H1 (cell line): ENCODE results near the gene SIRT6. TPM values are rescaled to one million over a fixed set of nuclear protein-coding genes. Genes with fewer than 3 reads are reported as not detected.
"Not testable (repeated sequence)": the region's sequence is repeated elsewhere in the genome, so short reads cannot be mapped to it uniquely, and the experiment has no call there.

Experiments used
- CTCF ChIA-PET: fragments of 300-600 bp; sonication (Branson Sonifier 250); formaldehyde crosslinking; loops from one replicate; lab custom pipeline; 2021; ENCODE audit not compliant: partially characterized antibody; lab: Charles Lee
- POLR2A ChIA-PET: fragments of 300-600 bp; sonication (Branson Sonifier 250); formaldehyde crosslinking; loops from one replicate; lab custom pipeline; 2021; ENCODE audit warnings: inconsistent platforms; ENCODE audit not compliant: partially characterized antibody; lab: Charles Lee
- DNase-seq, 2 experiments: peaks; one replicate each; pipeline versions ENCODE4 v3.0.0 to v3.0.0-alpha.2; 2010 to 2022; ENCODE audit warnings: low spot score in 2 of 2, low read depth in 1 of 2, mixed read lengths in 1 of 2
- FAIRE-seq: peaks from 2 replicates; lab custom pipeline; 2011; peaks lifted over from hg19 to GRCh38; lab: Jason Lieb, UNC
- H2AFZ ChIP-seq: 2 replicates; pipeline ENCODE4 v1.8.1; 2012; ENCODE audit warnings: low read length, inconsistent platforms
- H2AK5ac ChIP-seq: 2 replicates; pipeline ENCODE4 v1.6.1; 2013; ENCODE audit warnings: low read depth, low read length
- H2BK120ac ChIP-seq: replicated peaks from 2 replicates; pipeline ENCODE3; 2013; ENCODE audit warnings: low read depth, low read length, inconsistent platforms
- H2BK12ac ChIP-seq: 2 replicates; pipeline ENCODE4 v1.6.1; 2013; ENCODE audit warnings: low read depth, low read length
- H2BK15ac ChIP-seq: 2 replicates; pipeline ENCODE4 v1.6.1; 2013; ENCODE audit warnings: low read length
- H2BK20ac ChIP-seq: 2 replicates; pipeline ENCODE4 v1.6.1; 2013; ENCODE audit warnings: low read length
- H2BK5ac ChIP-seq: 2 replicates; pipeline ENCODE4 v1.6.1; 2013; ENCODE audit warnings: low read depth, low read length
- H3K14ac ChIP-seq: 2 replicates; pipeline ENCODE4 v1.6.1; 2013; ENCODE audit warnings: inconsistent platforms; ENCODE audit not compliant: insufficient read length
- H3K18ac ChIP-seq: 2 replicates; pipeline ENCODE4 v1.6.1; 2013; ENCODE audit warnings: low read length; ENCODE audit errors: extremely low read depth
- H3K23ac ChIP-seq: 2 replicates; pipeline ENCODE4 v1.6.1; 2013; ENCODE audit warnings: inconsistent platforms; ENCODE audit not compliant: insufficient read length
- H3K23me2 ChIP-seq: 2 replicates; pipeline ENCODE4 v1.6.1; 2013; ENCODE audit warnings: low read depth, low read length
- H3K27ac ChIP-seq: 2 replicates; pipeline ENCODE4 v1.6.1; 2011; ENCODE audit warnings: low read depth, low read length, inconsistent platforms
- H3K27me3 ChIP-seq, 4 experiments: replicated peaks in 1 of 4; 1 replicate in 1 of 4; 2 replicates in 3 of 4; pipeline versions ENCODE4 v1.6.1 to v1.8.1; 2011 to 2013; ENCODE audit warnings: low read length in 3 of 4, mild to moderate bottlenecking in 3 of 4, inconsistent platforms in 2 of 4, mixed read lengths in 2 of 4, moderate library complexity in 1 of 4; ENCODE audit not compliant: control insufficient read depth in 3 of 4, insufficient read depth in 3 of 4; ENCODE audit errors: extremely low read depth in 1 of 4
- H3K36me3 ChIP-seq, 4 experiments: 2 replicates each; pipeline versions ENCODE4 v1.6.1 to v1.8.1; 2011 to 2013; ENCODE audit warnings: mild to moderate bottlenecking in 4 of 4, low read length in 3 of 4, moderate library complexity in 2 of 4, control low read depth in 1 of 4, inconsistent platforms in 1 of 4; ENCODE audit not compliant: insufficient read depth in 4 of 4, control insufficient read depth in 2 of 4
- H3K4ac ChIP-seq: replicated peaks from 2 replicates; pipeline ENCODE3; 2013; ENCODE audit warnings: low read length, low read depth, mixed read lengths, inconsistent platforms; ENCODE audit not compliant: insufficient read length
- H3K4me1 ChIP-seq, 4 experiments: replicated peaks in 1 of 4; 1 replicate in 1 of 4; 2 replicates in 3 of 4; pipeline versions ENCODE4 v1.6.1 to v1.8.1; 2011 to 2013; ENCODE audit warnings: low read length in 3 of 4, inconsistent platforms in 2 of 4, mixed read lengths in 1 of 4; ENCODE audit not compliant: insufficient read depth in 4 of 4, control insufficient read depth in 3 of 4
- H3K4me2 ChIP-seq, 2 experiments: 2 replicates each; pipeline versions ENCODE4 v1.6.1 to v1.8.1; 2011 to 2013; ENCODE audit warnings: low read depth in 2 of 2, low read length in 2 of 2, control low read depth in 1 of 2, inconsistent platforms in 1 of 2, mild to moderate bottlenecking in 1 of 2; ENCODE audit not compliant: insufficient read depth in 1 of 2
- H3K4me3 ChIP-seq, 4 experiments: fragments of 200-600, 300-600 bp in 1 of 4; sonication (generic), shearing (Covaris generic), sonication (Bioruptor Twin) in 1 of 4; 2 replicates each; pipeline versions ENCODE4 v1.5.1 to v1.8.1; 2011 to 2016; ENCODE audit warnings: low read length in 4 of 4, low read depth in 3 of 4, control low read depth in 2 of 4, inconsistent platforms in 2 of 4, mild to moderate bottlenecking in 2 of 4, mixed read lengths in 1 of 4, moderate library complexity in 1 of 4; ENCODE audit not compliant: insufficient read depth in 2 of 4; ENCODE audit errors: extremely low read depth in 1 of 4
- H3K56ac ChIP-seq: replicated peaks from 2 replicates; pipeline ENCODE3; 2013; ENCODE audit warnings: low read depth, mild to moderate bottlenecking, mixed read lengths, low read length, inconsistent platforms; ENCODE audit not compliant: insufficient read length
- H3K79me1 ChIP-seq: 2 replicates; pipeline ENCODE4 v1.6.1; 2013; ENCODE audit warnings: low read depth, low read length, control low read depth
- H3K79me2 ChIP-seq, 2 experiments: 2 replicates each; pipeline versions ENCODE4 v1.6.1 to v1.8.1; 2012 to 2013; ENCODE audit warnings: low read length in 2 of 2, mild to moderate bottlenecking in 2 of 2, inconsistent platforms in 1 of 2; ENCODE audit not compliant: insufficient read depth in 2 of 2, control insufficient read depth in 1 of 2
- H3K9ac ChIP-seq, 4 experiments: replicated peaks in 1 of 4; 1 replicate in 1 of 4; 2 replicates in 3 of 4; pipeline versions ENCODE4 v1.6.1 to v1.8.1; 2011 to 2013; ENCODE audit warnings: low read depth in 3 of 4, low read length in 3 of 4, control low read depth in 2 of 4, mild to moderate bottlenecking in 2 of 4, moderate library complexity in 2 of 4, inconsistent platforms in 1 of 4; ENCODE audit errors: extremely low read depth in 1 of 4
- H3K9me3 ChIP-seq, 2 experiments: 2 replicates each; pipeline versions ENCODE4 v1.6.1 to v1.8.1; 2012 to 2013; ENCODE audit warnings: mild to moderate bottlenecking in 2 of 2, moderate library complexity in 2 of 2, control low read depth in 1 of 2, inconsistent platforms in 1 of 2, low read depth in 1 of 2, low read length in 1 of 2, mixed read lengths in 1 of 2; ENCODE audit not compliant: insufficient read depth in 2 of 2
- H4K20me1 ChIP-seq, 2 experiments: replicated peaks in 1 of 2; 2 replicates each; pipeline versions ENCODE3 to v1.8.1; 2011 to 2013; ENCODE audit warnings: inconsistent platforms in 2 of 2, low read length in 2 of 2, mild to moderate bottlenecking in 1 of 2; ENCODE audit not compliant: insufficient read depth in 2 of 2, control insufficient read depth in 1 of 2
- H4K5ac ChIP-seq: 2 replicates; pipeline ENCODE4 v1.6.1; 2013; ENCODE audit warnings: low read length, low read depth, mixed read lengths, inconsistent platforms; ENCODE audit not compliant: insufficient read length
- H4K8ac ChIP-seq: 2 replicates; pipeline ENCODE4 v1.8.0; 2013; ENCODE audit warnings: mild to moderate bottlenecking, moderate library complexity, low read length, inconsistent platforms; ENCODE audit not compliant: insufficient read depth; ENCODE audit errors: extremely low read depth
- H4K91ac ChIP-seq: replicated peaks from 2 replicates; pipeline ENCODE3; 2013; ENCODE audit warnings: low read length, mixed read lengths, inconsistent platforms; ENCODE audit not compliant: insufficient read length
- WGBS, 2 experiments: shearing (Covaris generic) in 1 of 2; methylation state at CpG; one replicate each; pipeline versions ENCODE4 v1.1.6 to v1.1.7; 2013 to 2015; ENCODE audit warnings: low lambda C conversion rate in 2 of 2, mixed read lengths in 2 of 2, inconsistent platforms in 1 of 2, low coverage in 1 of 2, missing lambda C conversion rate in 1 of 2; ENCODE audit not compliant: insufficient replicate concordance in 2 of 2, insufficient coverage in 1 of 2, insufficient read length in 1 of 2; ENCODE audit errors: extremely low coverage in 1 of 2, missing lambda C conversion rate in 1 of 2; 5-methylcytosine and 5-hydroxymethylcytosine counted together
- polyA plus RNA-seq, 7 experiments: library from polyadenylated mRNA; depleted of rRNA in 3 of 7; stranded (reverse) in 5 of 7; unstranded in 2 of 7; fragments of >200 nt in 5 of 7; fragments of 200-250 nt in 2 of 7; gene quantifications; 1 replicate in 5 of 7; 2 replicates in 1 of 7; 4 replicates in 1 of 7; pipeline versions ENCODE4 v1.2.1 to v1.2.3, GENCODE V29; 2011 to 2013; ENCODE audit warnings: missing spikeins in 2 of 7, mixed read lengths in 2 of 7
- total RNA-seq: library from RNA; stranded (reverse); fragmentation: NEBNext Ultra II Directional; extraction: Animal tissue kit (Norgen Biotek cat#: 25700); gene quantifications from 2 replicates; pipeline ENCODE4 v1.2.1, GENCODE V29; 2021

Gene SIRT6
- total and polyA plus RNA-seq, 2 of the 8 experiments (the other 6 are each of a cell fraction or from before 2014, with no cell fraction given): 25.2 to 27.0 TPM

DNA sequence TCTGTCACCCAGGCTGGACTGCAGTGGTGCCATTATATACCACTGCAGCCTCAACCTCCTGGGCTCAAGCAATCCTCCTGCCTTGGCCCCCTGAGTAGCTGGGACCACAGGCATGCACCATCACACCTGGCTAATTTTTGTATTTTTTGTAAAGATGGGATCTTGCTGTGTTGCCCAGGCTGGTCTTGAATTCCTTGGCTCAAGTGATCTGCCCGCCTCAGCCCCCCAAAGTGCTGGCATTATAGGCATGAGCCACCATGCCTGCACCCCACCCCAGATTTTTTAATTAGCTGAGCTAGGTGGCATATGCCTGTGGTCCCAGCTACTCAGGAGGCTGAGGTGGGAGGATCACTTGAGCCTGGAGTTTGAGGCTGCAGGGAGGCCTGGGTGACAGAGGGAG, 39.4 kb downstream of the SIRT6 start:
- not testable (repeated sequence) for H2BK5ac ChIP-seq, H2AK5ac ChIP-seq, H2AFZ ChIP-seq, H3K56ac ChIP-seq, H3K79me2 ChIP-seq, H2BK20ac ChIP-seq, H4K91ac ChIP-seq, H2BK12ac ChIP-seq, H3K4me2 ChIP-seq, H3K4me3 ChIP-seq, H3K27me3 ChIP-seq, H4K20me1 ChIP-seq, H3K18ac ChIP-seq, H3K4me1 ChIP-seq, H3K9ac ChIP-seq, H3K23me2 ChIP-seq, H4K8ac ChIP-seq, H2BK120ac ChIP-seq, H3K36me3 ChIP-seq, H3K4ac ChIP-seq, H3K27ac ChIP-seq, DNase-seq, FAIRE-seq, H2BK15ac ChIP-seq, H3K79me1 ChIP-seq, H3K23ac ChIP-seq, H3K14ac ChIP-seq, H3K9me3 ChIP-seq, H4K5ac ChIP-seq
- 92% methylated on average over 1 of the region's 1 CpG; no CpG with 5 or more reads in 1 of the 2 experiments for WGBS, 2 experiments
- ChIA-PET CTCF (interaction anchor here (1.6 to 7.1 kb wide), 4 partner anchors 8 to 65 kb away, joined by 3 to 79 read pairs (median 32); partner anchors contain the start of gene CREB3L3), POLR2A (interaction anchor here (0.6 kb wide), 1 partner anchor 74 kb away, joined by 3 read pairs; no protein-coding TSS in a partner anchor)
